H1 (cell line): Measurements from ENCODE around the gene LRRTM2. TPM values are rescaled to one million over a fixed set of nuclear protein-coding genes. Genes with fewer than 3 reads are reported as not detected.

ENCODE experiments used
- CTCF ChIA-PET: fragments of 300-600 bp; sonication (Branson Sonifier 250); formaldehyde crosslinking; loops from one replicate; lab custom pipeline; 2021; ENCODE audit not compliant: partially characterized antibody; lab: Charles Lee
- POLR2A ChIA-PET: fragments of 300-600 bp; sonication (Branson Sonifier 250); formaldehyde crosslinking; loops from one replicate; lab custom pipeline; 2021; ENCODE audit warnings: inconsistent platforms; ENCODE audit not compliant: partially characterized antibody; lab: Charles Lee
- DNase-seq, 2 experiments: peaks; one replicate each; pipeline versions ENCODE4 v3.0.0 to v3.0.0-alpha.2; 2010 to 2022; ENCODE audit warnings: low spot score in 2 of 2, low read depth in 1 of 2, mixed read lengths in 1 of 2
- FAIRE-seq: peaks from 2 replicates; lab custom pipeline; 2011; peaks lifted over from hg19 to GRCh38; lab: Jason Lieb, UNC
- H2AFZ ChIP-seq: 2 replicates; pipeline ENCODE4 v1.8.1; 2012; ENCODE audit warnings: low read length, inconsistent platforms
- H2AK5ac ChIP-seq: 2 replicates; pipeline ENCODE4 v1.6.1; 2013; ENCODE audit warnings: low read depth, low read length
- H2BK120ac ChIP-seq: replicated peaks from 2 replicates; pipeline ENCODE3; 2013; ENCODE audit warnings: low read depth, low read length, inconsistent platforms
- H2BK12ac ChIP-seq: 2 replicates; pipeline ENCODE4 v1.6.1; 2013; ENCODE audit warnings: low read depth, low read length
- H2BK15ac ChIP-seq: 2 replicates; pipeline ENCODE4 v1.6.1; 2013; ENCODE audit warnings: low read length
- H2BK20ac ChIP-seq: 2 replicates; pipeline ENCODE4 v1.6.1; 2013; ENCODE audit warnings: low read length
- H2BK5ac ChIP-seq: 2 replicates; pipeline ENCODE4 v1.6.1; 2013; ENCODE audit warnings: low read depth, low read length
- H3K14ac ChIP-seq: 2 replicates; pipeline ENCODE4 v1.6.1; 2013; ENCODE audit warnings: inconsistent platforms; ENCODE audit not compliant: insufficient read length
- H3K18ac ChIP-seq: 2 replicates; pipeline ENCODE4 v1.6.1; 2013; ENCODE audit warnings: low read length; ENCODE audit errors: extremely low read depth
- H3K23ac ChIP-seq: 2 replicates; pipeline ENCODE4 v1.6.1; 2013; ENCODE audit warnings: inconsistent platforms; ENCODE audit not compliant: insufficient read length
- H3K23me2 ChIP-seq: 2 replicates; pipeline ENCODE4 v1.6.1; 2013; ENCODE audit warnings: low read depth, low read length
- H3K27ac ChIP-seq: 2 replicates; pipeline ENCODE4 v1.6.1; 2011; ENCODE audit warnings: low read depth, low read length, inconsistent platforms
- H3K27me3 ChIP-seq, 4 experiments: replicated peaks in 1 of 4; 1 replicate in 1 of 4; 2 replicates in 3 of 4; pipeline versions ENCODE4 v1.6.1 to v1.8.1; 2011 to 2013; ENCODE audit warnings: low read length in 3 of 4, mild to moderate bottlenecking in 3 of 4, inconsistent platforms in 2 of 4, mixed read lengths in 2 of 4, moderate library complexity in 1 of 4; ENCODE audit not compliant: control insufficient read depth in 3 of 4, insufficient read depth in 3 of 4; ENCODE audit errors: extremely low read depth in 1 of 4
- H3K36me3 ChIP-seq, 4 experiments: 2 replicates each; pipeline versions ENCODE4 v1.6.1 to v1.8.1; 2011 to 2013; ENCODE audit warnings: mild to moderate bottlenecking in 4 of 4, low read length in 3 of 4, moderate library complexity in 2 of 4, control low read depth in 1 of 4, inconsistent platforms in 1 of 4; ENCODE audit not compliant: insufficient read depth in 4 of 4, control insufficient read depth in 2 of 4
- H3K4ac ChIP-seq: replicated peaks from 2 replicates; pipeline ENCODE3; 2013; ENCODE audit warnings: low read length, low read depth, mixed read lengths, inconsistent platforms; ENCODE audit not compliant: insufficient read length
- H3K4me1 ChIP-seq, 4 experiments: replicated peaks in 1 of 4; 1 replicate in 1 of 4; 2 replicates in 3 of 4; pipeline versions ENCODE4 v1.6.1 to v1.8.1; 2011 to 2013; ENCODE audit warnings: low read length in 3 of 4, inconsistent platforms in 2 of 4, mixed read lengths in 1 of 4; ENCODE audit not compliant: insufficient read depth in 4 of 4, control insufficient read depth in 3 of 4
- H3K4me2 ChIP-seq, 2 experiments: 2 replicates each; pipeline versions ENCODE4 v1.6.1 to v1.8.1; 2011 to 2013; ENCODE audit warnings: low read depth in 2 of 2, low read length in 2 of 2, control low read depth in 1 of 2, inconsistent platforms in 1 of 2, mild to moderate bottlenecking in 1 of 2; ENCODE audit not compliant: insufficient read depth in 1 of 2
- H3K4me3 ChIP-seq, 4 experiments: fragments of 200-600, 300-600 bp in 1 of 4; sonication (generic), shearing (Covaris generic), sonication (Bioruptor Twin) in 1 of 4; 2 replicates each; pipeline versions ENCODE4 v1.5.1 to v1.8.1; 2011 to 2016; ENCODE audit warnings: low read length in 4 of 4, low read depth in 3 of 4, control low read depth in 2 of 4, inconsistent platforms in 2 of 4, mild to moderate bottlenecking in 2 of 4, mixed read lengths in 1 of 4, moderate library complexity in 1 of 4; ENCODE audit not compliant: insufficient read depth in 2 of 4; ENCODE audit errors: extremely low read depth in 1 of 4
- H3K56ac ChIP-seq: replicated peaks from 2 replicates; pipeline ENCODE3; 2013; ENCODE audit warnings: low read depth, mild to moderate bottlenecking, mixed read lengths, low read length, inconsistent platforms; ENCODE audit not compliant: insufficient read length
- H3K79me1 ChIP-seq: 2 replicates; pipeline ENCODE4 v1.6.1; 2013; ENCODE audit warnings: low read depth, low read length, control low read depth
- H3K79me2 ChIP-seq, 2 experiments: 2 replicates each; pipeline versions ENCODE4 v1.6.1 to v1.8.1; 2012 to 2013; ENCODE audit warnings: low read length in 2 of 2, mild to moderate bottlenecking in 2 of 2, inconsistent platforms in 1 of 2; ENCODE audit not compliant: insufficient read depth in 2 of 2, control insufficient read depth in 1 of 2
- H3K9ac ChIP-seq, 4 experiments: replicated peaks in 1 of 4; 1 replicate in 1 of 4; 2 replicates in 3 of 4; pipeline versions ENCODE4 v1.6.1 to v1.8.1; 2011 to 2013; ENCODE audit warnings: low read depth in 3 of 4, low read length in 3 of 4, control low read depth in 2 of 4, mild to moderate bottlenecking in 2 of 4, moderate library complexity in 2 of 4, inconsistent platforms in 1 of 4; ENCODE audit errors: extremely low read depth in 1 of 4
- H3K9me3 ChIP-seq, 2 experiments: 2 replicates each; pipeline versions ENCODE4 v1.6.1 to v1.8.1; 2012 to 2013; ENCODE audit warnings: mild to moderate bottlenecking in 2 of 2, moderate library complexity in 2 of 2, control low read depth in 1 of 2, inconsistent platforms in 1 of 2, low read depth in 1 of 2, low read length in 1 of 2, mixed read lengths in 1 of 2; ENCODE audit not compliant: insufficient read depth in 2 of 2
- H4K20me1 ChIP-seq, 2 experiments: replicated peaks in 1 of 2; 2 replicates each; pipeline versions ENCODE3 to v1.8.1; 2011 to 2013; ENCODE audit warnings: inconsistent platforms in 2 of 2, low read length in 2 of 2, mild to moderate bottlenecking in 1 of 2; ENCODE audit not compliant: insufficient read depth in 2 of 2, control insufficient read depth in 1 of 2
- H4K5ac ChIP-seq: 2 replicates; pipeline ENCODE4 v1.6.1; 2013; ENCODE audit warnings: low read length, low read depth, mixed read lengths, inconsistent platforms; ENCODE audit not compliant: insufficient read length
- H4K8ac ChIP-seq: 2 replicates; pipeline ENCODE4 v1.8.0; 2013; ENCODE audit warnings: mild to moderate bottlenecking, moderate library complexity, low read length, inconsistent platforms; ENCODE audit not compliant: insufficient read depth; ENCODE audit errors: extremely low read depth
- H4K91ac ChIP-seq: replicated peaks from 2 replicates; pipeline ENCODE3; 2013; ENCODE audit warnings: low read length, mixed read lengths, inconsistent platforms; ENCODE audit not compliant: insufficient read length
- CTBP2 ChIP-seq: IDR thresholded peaks from 2 replicates; pipeline ENCODE4 v1.7.0; 2011; ENCODE audit warnings: borderline replicate concordance, mild to moderate bottlenecking, moderate library complexity, mixed read lengths, low read length; ENCODE audit not compliant: insufficient read depth, insufficient read length
- FOSL1 ChIP-seq: IDR thresholded peaks from 2 replicates; pipeline ENCODE4 v1.6.1; 2011; ENCODE audit warnings: mild to moderate bottlenecking, low read depth, low read length, moderate library complexity; ENCODE audit not compliant: insufficient read depth
- GTF2F1 ChIP-seq: IDR thresholded peaks from 2 replicates; pipeline ENCODE4 v1.6.1; 2012; ENCODE audit warnings: low read depth, low read length, improper control_type of control experiment, borderline replicate concordance
- SP2 ChIP-seq: IDR thresholded peaks from 2 replicates; pipeline ENCODE4 v1.6.1; 2012; ENCODE audit warnings: mild to moderate bottlenecking, low read length, inconsistent platforms
- SP4 ChIP-seq: IDR thresholded peaks from 2 replicates; pipeline ENCODE4 v1.6.1; 2012; ENCODE audit warnings: low read length, inconsistent platforms
- TBP ChIP-seq: IDR thresholded peaks from 2 replicates; pipeline ENCODE4 v1.6.1; 2011; ENCODE audit warnings: low read depth, low read length, improper control_type of control experiment
- YY1 ChIP-seq: IDR thresholded peaks from 2 replicates; pipeline ENCODE4 v1.6.1; 2011; ENCODE audit warnings: low read depth, mild to moderate bottlenecking, low read length
- ZNF274 ChIP-seq: IDR thresholded peaks from 2 replicates; pipeline ENCODE4 v1.7.0; 2012; ENCODE audit warnings: low read length, borderline replicate concordance; ENCODE audit errors: extremely low read depth
- WGBS, 2 experiments: shearing (Covaris generic) in 1 of 2; methylation state at CpG; one replicate each; pipeline versions ENCODE4 v1.1.6 to v1.1.7; 2013 to 2015; ENCODE audit warnings: low lambda C conversion rate in 2 of 2, mixed read lengths in 2 of 2, inconsistent platforms in 1 of 2, low coverage in 1 of 2, missing lambda C conversion rate in 1 of 2; ENCODE audit not compliant: insufficient replicate concordance in 2 of 2, insufficient coverage in 1 of 2, insufficient read length in 1 of 2; ENCODE audit errors: extremely low coverage in 1 of 2, missing lambda C conversion rate in 1 of 2; 5-methylcytosine and 5-hydroxymethylcytosine counted together
- polyA plus RNA-seq, 7 experiments: library from polyadenylated mRNA; depleted of rRNA in 3 of 7; stranded (reverse) in 5 of 7; unstranded in 2 of 7; fragments of >200 nt in 5 of 7; fragments of 200-250 nt in 2 of 7; gene quantifications; 1 replicate in 5 of 7; 2 replicates in 1 of 7; 4 replicates in 1 of 7; pipeline versions ENCODE4 v1.2.1 to v1.2.3, GENCODE V29; 2011 to 2013; ENCODE audit warnings: missing spikeins in 2 of 7, mixed read lengths in 2 of 7
- total RNA-seq: library from RNA; stranded (reverse); fragmentation: NEBNext Ultra II Directional; extraction: Animal tissue kit (Norgen Biotek cat#: 25700); gene quantifications from 2 replicates; pipeline ENCODE4 v1.2.1, GENCODE V29; 2021

Gene LRRTM2
- total and polyA plus RNA-seq, 2 of the 8 experiments (the other 6 are each of a cell fraction or from before 2014, with no cell fraction given), result not detected

DNA sequence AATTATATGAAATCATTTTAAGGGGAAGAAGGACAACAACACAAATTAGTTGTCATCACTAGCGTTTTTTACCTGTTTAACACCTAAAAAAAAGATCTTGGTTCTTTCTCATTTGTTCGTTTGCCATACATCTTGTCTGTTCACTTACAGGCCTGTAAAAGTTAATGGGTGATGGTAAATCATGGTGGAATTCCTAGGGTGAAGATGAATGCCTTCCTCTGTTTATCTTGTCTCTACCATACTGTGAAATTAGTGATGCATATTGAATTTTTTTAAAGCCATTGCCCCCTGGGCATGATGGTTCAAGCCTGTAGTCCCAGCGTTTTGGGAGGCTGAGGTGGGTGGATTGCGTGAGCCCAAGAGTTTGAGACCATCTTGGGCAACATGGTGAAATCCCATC lies 46.6 kb downstream of the LRRTM2 start:
- no peak overlapping the region for H2AK5ac ChIP-seq
- H4K8ac ChIP-seq, result no peak overlapping the region
- H3K4me2 ChIP-seq, result no peak overlapping the region
- no peak overlapping the region for H4K91ac ChIP-seq
- no peak overlapping the region for H3K18ac ChIP-seq
- H3K4me1 ChIP-seq, result peaks cover 0 to 11% (median 6%) of the 10 kb centered on the region in 4 experiments; a peak in 5 of 7 replicates
- H3K9me3 ChIP-seq, result no peaks in the 10 kb centered on the region
- H2BK120ac ChIP-seq, result no peak overlapping the region
- H3K79me1 ChIP-seq, result no peaks in the 10 kb centered on the region
- H3K23ac ChIP-seq, result no peak overlapping the region
- no peaks in the 10 kb centered on the region for H3K27me3 ChIP-seq
- H2BK15ac ChIP-seq, result no peak overlapping the region
- no peak overlapping the region for H3K27ac ChIP-seq
- no peak overlapping the region for H3K14ac ChIP-seq
- H4K20me1 ChIP-seq, result peaks cover 0 to 4% of the 10 kb centered on the region in 2 experiments
- H3K79me2 ChIP-seq, result peaks cover 0 to 28% of the 10 kb centered on the region in 2 experiments; a peak in 2 of 4 replicates
- H2BK20ac ChIP-seq, result no peak overlapping the region
- POLR2A ChIA-PET, result no interaction called here
- no peak overlapping the region for H3K4me3 ChIP-seq
- TF ChIP-seq SP4, result no peak
- no peak for TF ChIP-seq YY1
- TF ChIP-seq GTF2F1, result no peak
- no peak for TF ChIP-seq TBP
- no peak for TF ChIP-seq SP2
- no peak for TF ChIP-seq CTBP2
- no peak for TF ChIP-seq FOSL1
- TF ChIP-seq ZNF274, result no peak
- no peak overlapping the region for H4K5ac ChIP-seq
- no peak overlapping the region for H3K56ac ChIP-seq
- H2BK12ac ChIP-seq, result no peak overlapping the region
- DNase-seq (no peak), FAIRE-seq (no peak)
- CTCF ChIA-PET, result interaction anchor here (0.7 to 0.8 kb wide), 2 partner anchors 14 to 233 kb away, joined by 3 read pairs; no protein-coding TSS in a partner anchor
- no peaks in the 10 kb centered on the region; the same call in 1 of the 2 replicates for H3K23me2 ChIP-seq
- H2BK5ac ChIP-seq, result no peak overlapping the region
- WGBS, 2 experiments, result 79% methylated on average over 4 of the region's 4 CpGs; no CpG with 5 or more reads in 1 of the 2 experiments
- peaks cover 0 to 47% (median 18%) of the 10 kb centered on the region in 4 experiments; a peak in 6 of 8 replicates for H3K36me3 ChIP-seq
- no peak overlapping the region for H2AFZ ChIP-seq
- no peak overlapping the region for H3K4ac ChIP-seq
- no peak overlapping the region for H3K9ac ChIP-seq
